Measurements from ENCODE around the gene IKBKE. TPM values are rescaled to one million over a fixed set of nuclear protein-coding genes. Genes with fewer than 3 reads are reported as not detected.

The IKBKE gene
- total RNA-seq, 4 donors from 2014 or later, result 13.8 to 77.4 (median 17.8) TPM

DNA sequence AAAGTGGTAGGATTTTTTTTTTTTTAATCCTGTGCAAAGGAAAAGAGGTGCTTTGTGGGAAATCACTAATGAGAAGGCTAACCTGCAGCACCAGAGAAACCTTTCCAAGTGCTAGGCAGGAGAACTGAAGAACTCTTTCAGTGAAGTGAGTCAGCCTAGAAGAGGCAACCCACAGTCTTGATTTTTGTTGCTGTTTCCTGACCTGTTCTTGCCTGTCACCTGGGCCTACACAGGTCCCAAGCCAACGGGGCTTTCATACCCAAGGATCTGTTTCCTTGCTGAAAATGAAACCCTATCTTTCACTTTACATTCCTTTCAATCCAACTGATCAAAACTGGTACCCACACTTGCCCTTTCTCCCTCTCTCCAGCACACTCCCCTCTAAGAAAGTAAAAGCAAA is 7.1 kb upstream of the IKBKE start:
- DNase-seq, result no peak
- H3K27ac ChIP-seq, result no peak overlapping the region

GRCh38 chr1:206463911-206464310 is 6.4 kb upstream of the IKBKE start:
- no peak for DNase-seq
- intact Hi-C loops (cut with DNase I; ENCODE audit: low total_unique reads), result no loop called here
- Histone ChIP-seq H3K9me3 (no peaks in the 10 kb centered on the region), H3K27ac (no peak overlapping the region), H3K27me3 (no peaks in the 10 kb centered on the region), H3K4me1 (peaks cover 0 to 4% (median 2%) of the 10 kb centered on the region in 4 donors), H3K4me3 (no peak overlapping the region), H3K36me3 (no peaks in the 10 kb centered on the region)
- in situ Hi-C loops (cut with MboI; ENCODE audit: low pct_ligation_motif_present in 1 of 4, low pct_unique_long_range_greater_than_20kb in 1 of 4, low sequenced_read_pairs in 3 of 4), result no loop called here
- TF ChIP-seq POLR2A (IDR thresholded peaks at IDR 0.05) (no peak), POLR2AphosphoS5 (IDR thresholded peaks at IDR 0.05) (no peak), EP300 (IDR thresholded peaks at IDR 0.05; ENCODE audit: low read depth) (no peak)
- TF ChIP-seq, protein P1, sequence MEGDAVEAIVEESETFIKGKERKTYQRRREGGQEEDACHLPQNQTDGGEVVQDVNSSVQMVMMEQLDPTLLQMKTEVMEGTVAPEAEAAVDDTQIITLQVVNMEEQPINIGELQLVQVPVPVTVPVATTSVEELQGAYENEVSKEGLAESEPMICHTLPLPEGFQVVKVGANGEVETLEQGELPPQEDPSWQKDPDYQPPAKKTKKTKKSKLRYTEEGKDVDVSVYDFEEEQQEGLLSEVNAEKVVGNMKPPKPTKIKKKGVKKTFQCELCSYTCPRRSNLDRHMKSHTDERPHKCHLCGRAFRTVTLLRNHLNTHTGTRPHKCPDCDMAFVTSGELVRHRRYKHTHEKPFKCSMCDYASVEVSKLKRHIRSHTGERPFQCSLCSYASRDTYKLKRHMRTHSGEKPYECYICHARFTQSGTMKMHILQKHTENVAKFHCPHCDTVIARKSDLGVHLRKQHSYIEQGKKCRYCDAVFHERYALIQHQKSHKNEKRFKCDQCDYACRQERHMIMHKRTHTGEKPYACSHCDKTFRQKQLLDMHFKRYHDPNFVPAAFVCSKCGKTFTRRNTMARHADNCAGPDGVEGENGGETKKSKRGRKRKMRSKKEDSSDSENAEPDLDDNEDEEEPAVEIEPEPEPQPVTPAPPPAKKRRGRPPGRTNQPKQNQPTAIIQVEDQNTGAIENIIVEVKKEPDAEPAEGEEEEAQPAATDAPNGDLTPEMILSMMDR (IDR thresholded peaks at IDR 0.05), result no peak
- 96 to 100% methylated on average over 3 to 8 of the region's 8 CpGs for WGBS, 2 donors (ENCODE audit: low coverage in 1 of 2)

More for the DNA sequence above, 7.1 kb upstream of the IKBKE start:
- WGBS, 2 donors (ENCODE audit: low coverage in 1 of 2), result 64 to 89% methylated on average over 1 of the region's 1 CpG
- TF ChIP-seq EP300 (IDR thresholded peaks at IDR 0.05; ENCODE audit: low read depth) (no peak), POLR2A (IDR thresholded peaks at IDR 0.05) (no peak), POLR2AphosphoS5 (IDR thresholded peaks at IDR 0.05) (no peak)
- TF ChIP-seq, protein P1 (IDR thresholded peaks at IDR 0.05), result no peak
- in situ Hi-C loops (cut with MboI; ENCODE audit: low pct_ligation_motif_present in 1 of 4, low pct_unique_long_range_greater_than_20kb in 1 of 4, low sequenced_read_pairs in 3 of 4) (no loop called here), intact Hi-C loops (cut with DNase I; ENCODE audit: low total_unique reads) (no loop called here)
- Histone ChIP-seq H3K9me3 (no peaks in the 10 kb centered on the region), H3K4me3 (no peak overlapping the region), H3K4me1 (no peaks in the 10 kb centered on the region), H3K36me3 (no peaks in the 10 kb centered on the region), H3K27me3 (no peaks in the 10 kb centered on the region)

DNA sequence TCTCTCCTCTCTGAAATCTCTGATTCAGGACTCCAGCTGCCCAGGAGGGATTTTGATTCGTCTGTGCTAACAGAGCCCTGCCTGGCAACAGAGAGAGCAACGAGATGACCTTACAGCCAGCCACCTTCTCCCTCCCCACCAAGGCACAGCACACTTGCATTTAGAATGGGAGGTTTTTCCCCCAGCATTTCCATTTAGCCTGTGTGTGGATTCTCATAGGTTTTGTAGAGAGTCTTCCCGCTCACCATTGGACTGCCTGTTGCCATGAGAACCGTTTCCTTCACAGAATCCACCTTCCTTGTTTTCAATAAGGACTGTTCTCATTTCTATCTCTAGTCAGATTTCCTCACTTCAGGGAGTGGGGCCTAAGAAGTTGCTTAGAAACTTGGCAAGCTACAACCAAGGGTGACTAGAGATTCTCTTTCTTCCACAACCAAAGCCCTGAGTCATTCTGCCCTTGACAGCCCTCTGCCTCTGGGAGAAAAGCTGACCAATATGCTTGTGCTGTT is 5.8 kb upstream of the IKBKE start:
- in situ Hi-C loops (cut with MboI; ENCODE audit: low pct_ligation_motif_present in 1 of 4, low pct_unique_long_range_greater_than_20kb in 1 of 4, low sequenced_read_pairs in 3 of 4), result no loop called here
- intact Hi-C loops (cut with DNase I; ENCODE audit: low total_unique reads), result no loop called here
- no peaks in the 10 kb centered on the region for H3K36me3 ChIP-seq
- no peak overlapping the region for H3K27ac ChIP-seq
- WGBS, 2 donors (ENCODE audit: low coverage in 1 of 2), result 78 to 83% methylated on average over 2 to 4 of the region's 4 CpGs
- TF ChIP-seq EP300 (IDR thresholded peaks at IDR 0.05; ENCODE audit: low read depth) (no peak), POLR2A (IDR thresholded peaks at IDR 0.05) (no peak), POLR2AphosphoS5 (IDR thresholded peaks at IDR 0.05) (no peak)
- TF ChIP-seq, protein P1 (IDR thresholded peaks at IDR 0.05), result no peak
- DNase-seq, result no peak
- no peaks in the 10 kb centered on the region for H3K27me3 ChIP-seq
- no peak overlapping the region for H3K4me3 ChIP-seq
- H3K4me1 ChIP-seq, result peaks cover under 1 to 10% (median 5%) of the 10 kb centered on the region in 4 donors
- H3K9me3 ChIP-seq, result no peaks in the 10 kb centered on the region

- Histone ChIP-seq H3K27me3 (no peaks in the 10 kb centered on the region), H3K4me3 (no peak overlapping the region), H3K27ac (no peak overlapping the region), H3K9me3 (no peaks in the 10 kb centered on the region), H3K4me1 (peaks cover 6 to 18% (median 13%) of the 10 kb centered on the region in 4 donors), H3K36me3 (no peaks in the 10 kb centered on the region)
- in situ Hi-C loops (cut with MboI; ENCODE audit: low pct_ligation_motif_present in 1 of 4, low pct_unique_long_range_greater_than_20kb in 1 of 4, low sequenced_read_pairs in 3 of 4), result no loop called here
- intact Hi-C loops (cut with DNase I; ENCODE audit: low total_unique reads), result no loop called here
- no peak for DNase-seq
- 63 to 69% methylated on average over 2 of the region's 2 CpGs for WGBS, 2 donors (ENCODE audit: low coverage in 1 of 2)
- TF ChIP-seq EP300 (IDR thresholded peaks at IDR 0.05; ENCODE audit: low read depth) (no peak), POLR2AphosphoS5 (IDR thresholded peaks at IDR 0.05) (no peak), POLR2A (IDR thresholded peaks at IDR 0.05) (no peak)
- TF ChIP-seq, protein P1 (IDR thresholded peaks at IDR 0.05), result no peak
Observed at GRCh38 chr1:206465951-206466350, 4.3 kb upstream of the IKBKE start.

Measured in transverse colon (tissue), 4 donors.